Measurements from ENCODE around the gene CNPY4. TPM values are rescaled to one million over a fixed set of nuclear protein-coding genes. Genes with fewer than 3 reads are reported as not detected.

Gene CNPY4
- total and polyA plus RNA-seq, 10 of the 15 experiments (the other 5 are each of a cell fraction or from before 2014, with no cell fraction given): 2.5 to 9.2 (median 6.8) TPM

- Histone ChIP-seq H3K4me2 (ENCODE audit: control insufficient read depth, insufficient read depth) (peak overlapping the region; percentile 80), H3K36me3 (ENCODE audit: control insufficient read depth in 2 of 2, insufficient read depth in 2 of 2, low read length in 1 of 2) (peaks cover 31 to 34% of the 10 kb centered on the region in 2 experiments), H3K9me3 (replicated peaks; ENCODE audit: control insufficient read depth, insufficient read depth, low read length) (no peaks in the 10 kb centered on the region), H3K79me2 (ENCODE audit: control insufficient read depth, insufficient read depth, low read length) (peaks cover 29% of the 10 kb centered on the region), H3K27me3 (replicated peaks in 1 of 2; ENCODE audit: control insufficient read depth in 2 of 2, insufficient read depth in 2 of 2, low read length in 1 of 2) (no peaks in the 10 kb centered on the region), H2AFZ (ENCODE audit: control insufficient read depth, low read depth, low read length) (no peak overlapping the region; the same call in none of the 2 replicates), H3K4me1 (ENCODE audit: control insufficient read depth, insufficient read depth, low read length) (peaks cover 16% of the 10 kb centered on the region), H3K9ac (ENCODE audit: control insufficient read depth, insufficient read depth, low read length) (peak overlapping the region; percentile 98), H3K27ac (ENCODE audit: control insufficient read depth, insufficient read depth) (peak overlapping the region; percentile 97), H3K4me3 (peak overlapping the region; percentile 88), H4K20me1 (ENCODE audit: control insufficient read depth, insufficient read depth) (peaks cover 2% of the 10 kb centered on the region; the same call in 1 of the 2 replicates)
- in situ Hi-C loops (cut with MboI): no loop called here
- no TSS peak for BruUV-seq (replicated peaks)
- ChIA-PET POLR2A (interaction anchor here (0.5 to 2.9 kb wide), 18 partner anchors 11 to 441 kb away, joined by 3 to 39 read pairs (median 4); partner anchors contain the start of genes CNPY4, COPS6, GAL3ST4 and LAMTOR4), SMC1A (ENCODE audit: uncharacterized antibody, unreplicated experiment) (interaction anchor here (0.8 to 2.4 kb wide), 7 partner anchors 11 to 173 kb away, joined by 3 to 14 read pairs (median 4); no protein-coding TSS in a partner anchor), RAD21 (ENCODE audit: unreplicated experiment) (interaction anchor here (0.8 to 2.7 kb wide), 6 partner anchors 12 to 438 kb away, joined by 3 to 23 read pairs (median 8); partner anchors contain the start of gene MBLAC1), CTCF (interaction anchor here (0.6 to 1.7 kb wide), 7 partner anchors 11 to 245 kb away, joined by 3 to 4 read pairs (median 3); no protein-coding TSS in a partner anchor)
- peak; percentile 92 for FAIRE-seq
- WGBS (ENCODE audit: insufficient coverage, insufficient replicate concordance, low lambda C conversion rate, missing lambda C conversion rate): 1% methylated on average over 57 of the region's 61 CpGs
- peak; percentile 56 for DNase-seq (ENCODE audit: low read depth, low spot score)
- ATAC-seq: peak; percentile 89
- intact Hi-C loops (cut with micrococcal nuclease; ENCODE audit: unreplicated experiment): loop anchor here (1.0 to 2.0 kb wide), 3 partner anchors 18 to 48 kb away; partner anchors contain the start of gene LAMTOR4
- no peak for TF ChIP-seq ZNF384 (IDR thresholded peaks at IDR 0.05; ENCODE audit: borderline replicate concordance, low read depth, low read length)
- peak; percentile 74 for TF ChIP-seq PKNOX1 (IDR thresholded peaks at IDR 0.05)
- peak; percentile 82 for TF ChIP-seq RELA (IDR thresholded peaks at IDR 0.05; ENCODE audit: borderline replicate concordance, partially characterized antibody)
- TF ChIP-seq BRCA1 (IDR thresholded peaks at IDR 0.05; ENCODE audit: low read depth, low read length): no peak
- peak; percentile 76 for TF ChIP-seq E2F4 (IDR thresholded peaks at IDR 0.05; ENCODE audit: low read depth, low read length)
- peak; percentile 79 to 88 for TF ChIP-seq IKZF2 (IDR thresholded peaks at IDR 0.05)
- TF ChIP-seq CEBPZ (IDR thresholded peaks at IDR 0.05; ENCODE audit: low read depth, low read length): no peak
- no peak for TF ChIP-seq CEBPB (IDR thresholded peaks at IDR 0.05; ENCODE audit: borderline replicate concordance in 1 of 2, low read depth in 2 of 2, low read length in 2 of 2)
- TF ChIP-seq JUNB (IDR thresholded peaks at IDR 0.05): no peak
- peak; percentile 74; the same call in 1 of the 2 replicates for TF ChIP-seq PML (IDR thresholded peaks at IDR 0.05; ENCODE audit: low read length)
- peak; percentile 78 for TF ChIP-seq MEF2B (IDR thresholded peaks at IDR 0.05; ENCODE audit: partially characterized antibody, poor library complexity, severe bottlenecking)
- TF ChIP-seq RBBP5 (conservative IDR thresholded peaks at IDR 0.05): no peak
- peak; percentile 90 for TF ChIP-seq DPF2 (IDR thresholded peaks at IDR 0.05)
- no peak for TF ChIP-seq SUZ12 (IDR thresholded peaks at IDR 0.05; ENCODE audit: unreplicated experiment)
- peak; percentile 98 for TF ChIP-seq RB1 (IDR thresholded peaks at IDR 0.05; ENCODE audit: borderline replicate concordance)
- peak; percentile 62; the same call in 1 of the 2 replicates for TF ChIP-seq IRF4 (IDR thresholded peaks at IDR 0.05; ENCODE audit: low read depth, low read length)
- peak; percentile 94 for TF ChIP-seq IKZF1 (conservative IDR thresholded peaks at IDR 0.05)
- peak; percentile 71; the same call in 1 of the 2 replicates for TF ChIP-seq ASH2L (IDR thresholded peaks at IDR 0.05; ENCODE audit: borderline replicate concordance, low read depth)
- no peak; the same call in 1 of the 2 replicates for TF ChIP-seq CBX5 (IDR thresholded peaks at IDR 0.05; ENCODE audit: low read depth)
These were observed 18.9 kb upstream of the CNPY4 start for GRCh38 chr7:100100420-100101015.

Measured in GM12878 (cell line).